Measurements from ENCODE around the gene RPS6KA5.
"Not testable (repeated sequence)": the region's sequence is repeated elsewhere in the genome, so short reads cannot be mapped to it uniquely, and the experiment has no call there.

RPS6KA5 gene

GRCh38 chr14:90943367-90943766 lies 117.1 kb downstream of the RPS6KA5 start:
- Mint-ChIP-seq H3K36me3 (ENCODE audit: low read depth) (peaks cover 28% of the 10 kb centered on the region), H3K27me3 (ENCODE audit: low read depth, poor library complexity) (peaks cover 11% of the 10 kb centered on the region), H3K4me1 (no peaks in the 10 kb centered on the region), H3K27ac (no peak overlapping the region), H3K4me3 (no peak overlapping the region), H3K9me3 (peaks cover 23% of the 10 kb centered on the region)
- DNase-seq: no peak
- TF ChIP-seq CTCF (IDR thresholded peaks at IDR 0.05): no peak

GRCh38 chr14:90942511-90942910 lies 117.9 kb downstream of the RPS6KA5 start:
- peaks cover 11% of the 10 kb centered on the region for H3K27me3 Mint-ChIP-seq (ENCODE audit: low read depth, poor library complexity)
- DNase-seq: no peak
- H3K4me3 Mint-ChIP-seq: no peak overlapping the region
- no peak overlapping the region for H3K27ac Mint-ChIP-seq
- H3K36me3 Mint-ChIP-seq (ENCODE audit: low read depth): peaks cover 35% of the 10 kb centered on the region
- H3K9me3 Mint-ChIP-seq: peaks cover 31% of the 10 kb centered on the region
- no peak for TF ChIP-seq CTCF (IDR thresholded peaks at IDR 0.05)
- no peaks in the 10 kb centered on the region for H3K4me1 Mint-ChIP-seq

GRCh38 chr14:90941706-90942105 lies 118.7 kb downstream of the RPS6KA5 start:
- no peak overlapping the region for H3K4me3 Mint-ChIP-seq
- no peaks in the 10 kb centered on the region for H3K4me1 Mint-ChIP-seq
- no peak for TF ChIP-seq CTCF (IDR thresholded peaks at IDR 0.05)
- no peak for DNase-seq
- no peak overlapping the region for H3K27ac Mint-ChIP-seq
- peaks cover 39% of the 10 kb centered on the region for H3K9me3 Mint-ChIP-seq
- peaks cover 11% of the 10 kb centered on the region for H3K27me3 Mint-ChIP-seq (ENCODE audit: low read depth, poor library complexity)
- peaks cover 43% of the 10 kb centered on the region for H3K36me3 Mint-ChIP-seq (ENCODE audit: low read depth)

- peaks cover 2% of the 10 kb centered on the region for H3K27me3 Mint-ChIP-seq (ENCODE audit: low read depth, poor library complexity)
- no peak for TF ChIP-seq CTCF (IDR thresholded peaks at IDR 0.05)
- peaks cover 41% of the 10 kb centered on the region for H3K9me3 Mint-ChIP-seq
- H3K36me3 Mint-ChIP-seq (ENCODE audit: low read depth): peaks cover 44% of the 10 kb centered on the region
- DNase-seq: no peak
- no peak overlapping the region for H3K27ac Mint-ChIP-seq
- H3K4me3 Mint-ChIP-seq: no peak overlapping the region
- no peaks in the 10 kb centered on the region for H3K4me1 Mint-ChIP-seq
Observed at GRCh38 chr14:90940318-90940962, 120.0 kb downstream of the RPS6KA5 start.

- DNase-seq; H3K27ac Mint-ChIP-seq; H3K4me1 Mint-ChIP-seq; H3K27me3 Mint-ChIP-seq (ENCODE audit: low read depth, poor library complexity); H3K4me3 Mint-ChIP-seq: not testable (repeated sequence)
- Mint-ChIP-seq H3K9me3 (peaks cover 41% of the 10 kb centered on the region), H3K36me3 (ENCODE audit: low read depth) (peaks cover 44% of the 10 kb centered on the region)
Observed at GRCh38 chr14:90939252-90939795, 121.1 kb downstream of the RPS6KA5 start.

- no peak for DNase-seq
- peaks cover 44% of the 10 kb centered on the region for H3K36me3 Mint-ChIP-seq (ENCODE audit: low read depth)
- H3K4me1 Mint-ChIP-seq: no peaks in the 10 kb centered on the region
- no peak overlapping the region for H3K27ac Mint-ChIP-seq
- TF ChIP-seq CTCF (IDR thresholded peaks at IDR 0.05): no peak
- H3K27me3 Mint-ChIP-seq (ENCODE audit: low read depth, poor library complexity): peaks cover 2% of the 10 kb centered on the region
- H3K4me3 Mint-ChIP-seq: no peak overlapping the region
- H3K9me3 Mint-ChIP-seq: peaks cover 41% of the 10 kb centered on the region
Observed at GRCh38 chr14:90938615-90939014, 121.8 kb downstream of the RPS6KA5 start.

All from nephron progenitor cell (in vitro differentiated cells).